Hepatocyte (in vitro differentiated cells): ENCODE measurements around the gene ARHGEF10L.

Source experiments
- EZH2 ChIP-seq: fragments of 200-600 bp; sonication (generic); IDR thresholded peaks from 2 replicates; pipeline ENCODE4 v1.6.1; 2016; ENCODE audit warnings: antibody characterized with exemption, mild to moderate bottlenecking, borderline replicate concordance
- EZH2phosphoT487 ChIP-seq: fragments of 200-600 bp; sonication (generic); IDR thresholded peaks from one replicate; pipeline ENCODE4 v1.6.1; 2018; ENCODE audit warnings: antibody characterized with exemption, mild to moderate bottlenecking, low read depth, moderate library complexity; ENCODE audit not compliant: unreplicated experiment, severe bottlenecking
- TF ChIP-seq, protein P1 (sequence below): fragments of 200-600 bp; sonication (generic); IDR thresholded peaks from 2 replicates; pipeline ENCODE4 v1.5.1; 2016; ENCODE audit warnings: antibody characterized with exemption, mild to moderate bottlenecking; ENCODE audit not compliant: poor library complexity

DNA sequence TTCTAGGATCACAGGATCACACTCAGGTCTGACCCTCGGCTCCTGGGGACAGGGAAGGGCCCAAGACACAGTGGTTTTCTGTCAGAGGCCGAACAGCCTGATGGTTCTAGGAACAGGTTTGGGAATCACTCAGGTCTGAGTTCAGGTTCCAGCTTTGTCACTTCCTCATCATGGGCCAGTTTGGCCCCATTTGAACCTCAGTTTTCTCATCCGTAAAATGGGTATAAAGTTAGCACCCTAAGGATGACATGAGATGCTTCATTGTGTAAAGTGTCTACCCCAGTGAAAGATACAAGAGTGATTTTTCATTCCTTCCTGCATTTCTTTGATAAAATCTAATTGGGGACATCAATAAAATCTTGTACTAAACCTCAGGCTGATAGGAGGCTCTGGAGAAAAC lies 204.4 kb downstream of the ARHGEF10L start:
- TF ChIP-seq, protein P1, sequence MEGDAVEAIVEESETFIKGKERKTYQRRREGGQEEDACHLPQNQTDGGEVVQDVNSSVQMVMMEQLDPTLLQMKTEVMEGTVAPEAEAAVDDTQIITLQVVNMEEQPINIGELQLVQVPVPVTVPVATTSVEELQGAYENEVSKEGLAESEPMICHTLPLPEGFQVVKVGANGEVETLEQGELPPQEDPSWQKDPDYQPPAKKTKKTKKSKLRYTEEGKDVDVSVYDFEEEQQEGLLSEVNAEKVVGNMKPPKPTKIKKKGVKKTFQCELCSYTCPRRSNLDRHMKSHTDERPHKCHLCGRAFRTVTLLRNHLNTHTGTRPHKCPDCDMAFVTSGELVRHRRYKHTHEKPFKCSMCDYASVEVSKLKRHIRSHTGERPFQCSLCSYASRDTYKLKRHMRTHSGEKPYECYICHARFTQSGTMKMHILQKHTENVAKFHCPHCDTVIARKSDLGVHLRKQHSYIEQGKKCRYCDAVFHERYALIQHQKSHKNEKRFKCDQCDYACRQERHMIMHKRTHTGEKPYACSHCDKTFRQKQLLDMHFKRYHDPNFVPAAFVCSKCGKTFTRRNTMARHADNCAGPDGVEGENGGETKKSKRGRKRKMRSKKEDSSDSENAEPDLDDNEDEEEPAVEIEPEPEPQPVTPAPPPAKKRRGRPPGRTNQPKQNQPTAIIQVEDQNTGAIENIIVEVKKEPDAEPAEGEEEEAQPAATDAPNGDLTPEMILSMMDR: no peak
- TF ChIP-seq EZH2phosphoT487: no peak
- TF ChIP-seq EZH2: no peak
